NCI-H128 (cell line): ENCODE results near the gene ALPI.

ENCODE experiments used
- DNase-seq: peaks from one replicate; lab custom pipeline; 2025; ENCODE audit not compliant: unreplicated experiment; lab: John Stamatoyannopoulos, UW

The ALPI gene

GRCh38 chr2:232458661-232459418 is 2.9 kb downstream of the ALPI start:
- DNase-seq, result no peak

- no peak for DNase-seq
These were observed 3.6 kb downstream of the ALPI start for GRCh38 chr2:232459419-232460035.

GRCh38 chr2:232460171-232460570 is 4.2 kb downstream of the ALPI start:
- DNase-seq, result no peak

GRCh38 chr2:232463701-232464543 is 8.0 kb downstream of the ALPI start:
- no peak for DNase-seq

- no peak for DNase-seq
These were observed 8.6 kb downstream of the ALPI start for GRCh38 chr2:232464544-232464885.

- no peak for DNase-seq
These were observed 9.1 kb downstream of the ALPI start for GRCh38 chr2:232465061-232465460.

GRCh38 chr2:232466221-232466620 is 10.3 kb downstream of the ALPI start:
- DNase-seq, result no peak

GRCh38 chr2:232473467-232473890 is 17.5 kb downstream of the ALPI start:
- DNase-seq, result peak; percentile 39

- DNase-seq, result no peak
These were observed 20.1 kb downstream of the ALPI start for GRCh38 chr2:232476045-232476444.

- no peak for DNase-seq
These were observed 20.8 kb downstream of the ALPI start for GRCh38 chr2:232476791-232477190.

GRCh38 chr2:232477751-232478510 is 22.0 kb downstream of the ALPI start:
- no peak for DNase-seq

GRCh38 chr2:232478571-232479340 is 22.8 kb downstream of the ALPI start:
- no peak for DNase-seq

GRCh38 chr2:232479341-232480200 is 23.6 kb downstream of the ALPI start:
- DNase-seq, result no peak

GRCh38 chr2:232480201-232481190 is 24.5 kb downstream of the ALPI start:
- DNase-seq, result no peak

GRCh38 chr2:232481322-232482140 is 25.6 kb downstream of the ALPI start:
- DNase-seq, result no peak

GRCh38 chr2:232482301-232483238 is 26.6 kb downstream of the ALPI start:
- DNase-seq, result no peak
